ENCODE measurements around the gene NETO2.
"Not testable (repeated sequence)": the region's sequence is repeated elsewhere in the genome, so short reads cannot be mapped to it uniquely, and the experiment has no call there.

Gene NETO2

GRCh38 chr16:47143677-47144558 lies at the start of gene NETO2:
Gene NETO2 (minus strand): TSS chr16:47143945. CDS start chr16:47143612, 333 bp downstream.
- peak in 1 of 2 donors; percentile 47 for DNase-seq (ENCODE audit: low read depth in 2 of 2)

GRCh38 chr16:47182318-47182717 lies 38.6 kb upstream of the NETO2 start:
- DNase-seq (ENCODE audit: low read depth in 2 of 2), result no peak

- DNase-seq (ENCODE audit: low read depth in 2 of 2), result not testable (repeated sequence)
These were observed 37.3 kb upstream of the NETO2 start for GRCh38 chr16:47181066-47181465.

GRCh38 chr16:47180073-47180472 lies 36.3 kb upstream of the NETO2 start:
- DNase-seq (ENCODE audit: low read depth in 2 of 2), result no peak

- no peak for DNase-seq (ENCODE audit: low read depth in 2 of 2)
These were observed 31.4 kb upstream of the NETO2 start for GRCh38 chr16:47175152-47175551.

GRCh38 chr16:47162670-47163420 lies 19.1 kb upstream of the NETO2 start:
- no peak for DNase-seq (ENCODE audit: low read depth in 2 of 2)

GRCh38 chr16:47161464-47161863 lies 17.7 kb upstream of the NETO2 start:
- DNase-seq (ENCODE audit: low read depth in 2 of 2), result no peak

- DNase-seq (ENCODE audit: low read depth in 2 of 2), result no peak
These were observed 16.7 kb upstream of the NETO2 start for GRCh38 chr16:47160422-47160821.

GRCh38 chr16:47158992-47159391 lies 15.2 kb upstream of the NETO2 start:
- DNase-seq (ENCODE audit: low read depth in 2 of 2), result no peak

GRCh38 chr16:47156680-47157215 lies 13.0 kb upstream of the NETO2 start:
- DNase-seq (ENCODE audit: low read depth in 2 of 2), result no peak

- not testable (repeated sequence) for DNase-seq (ENCODE audit: low read depth in 2 of 2)
These were observed 8.8 kb upstream of the NETO2 start for GRCh38 chr16:47152501-47152900.

- DNase-seq (ENCODE audit: low read depth in 2 of 2), result no peak
These were observed 6.3 kb upstream of the NETO2 start for GRCh38 chr16:47150067-47150466.

GRCh38 chr16:47144559-47144877 lies 773 bp upstream of the NETO2 start:
- no peak for DNase-seq (ENCODE audit: low read depth in 2 of 2)

- DNase-seq (ENCODE audit: low read depth in 2 of 2), result peak in 1 of 2 donors; percentile 62
These were observed 696 bp downstream of the NETO2 start for GRCh38 chr16:47142821-47143676.

GRCh38 chr16:47142486-47142820 lies 1.3 kb downstream of the NETO2 start:
- no peak for DNase-seq (ENCODE audit: low read depth in 2 of 2)

- DNase-seq (ENCODE audit: low read depth in 2 of 2), result peak; percentile 73 to 77
These were observed 1.8 kb downstream of the NETO2 start for GRCh38 chr16:47141773-47142485.

GRCh38 chr16:47140686-47141085 lies 3.1 kb downstream of the NETO2 start:
- DNase-seq (ENCODE audit: low read depth in 2 of 2), result no peak

GRCh38 chr16:47139561-47140185 lies 4.1 kb downstream of the NETO2 start:
- DNase-seq (ENCODE audit: low read depth in 2 of 2), result no peak

- DNase-seq (ENCODE audit: low read depth in 2 of 2), result not testable (repeated sequence)
These were observed 5.8 kb downstream of the NETO2 start for GRCh38 chr16:47137925-47138324.

- no peak for DNase-seq (ENCODE audit: low read depth in 2 of 2)
These were observed 7.5 kb downstream of the NETO2 start for GRCh38 chr16:47136099-47136842.

All from stimulated activated CD4-positive, alpha-beta T cell treated with anti-CD3 and anti-CD28 coated beads, Interleukin-15, amount 100 ng/mL, for 48 hours (primary cell).